ENCODE data around the gene MT1M.
A peak's percentile ranks its signal among the peaks of the same experiment; 100 is the strongest.
"Not testable (repeated sequence)": the region's sequence is repeated elsewhere in the genome, so short reads cannot be mapped to it uniquely, and the experiment has no call there.

MT1M gene

GRCh38 chr16:56669840-56670619 lies 37.6 kb downstream of the MT1M start:
- DNase-seq (ENCODE audit: low read depth), result no peak
- H3K4me3 ChIP-seq (replicated peaks; ENCODE audit: low read depth, low read length), result no peak overlapping the region
- no peak for TF ChIP-seq CTCF (IDR thresholded peaks at IDR 0.05; ENCODE audit: low read length, missing control alignments)

GRCh38 chr16:56670620-56670934 lies 38.1 kb downstream of the MT1M start:
- no peak overlapping the region for H3K4me3 ChIP-seq (replicated peaks; ENCODE audit: low read depth, low read length)
- DNase-seq (ENCODE audit: low read depth), result no peak
- no peak for TF ChIP-seq CTCF (IDR thresholded peaks at IDR 0.05; ENCODE audit: low read length, missing control alignments)

GRCh38 chr16:56671691-56672090 lies 39.2 kb downstream of the MT1M start:
- not testable (repeated sequence) for DNase-seq (ENCODE audit: low read depth); H3K4me3 ChIP-seq (replicated peaks; ENCODE audit: low read depth, low read length)

- DNase-seq (ENCODE audit: low read depth); H3K4me3 ChIP-seq (replicated peaks; ENCODE audit: low read depth, low read length): not testable (repeated sequence)
Measured at GRCh38 chr16:56672171-56672570, 39.7 kb downstream of the MT1M start.

GRCh38 chr16:56672761-56673536 lies 40.5 kb downstream of the MT1M start:
- no peak for DNase-seq (ENCODE audit: low read depth)
- no peak overlapping the region for H3K4me3 ChIP-seq (replicated peaks; ENCODE audit: low read depth, low read length)
- TF ChIP-seq CTCF (IDR thresholded peaks at IDR 0.05; ENCODE audit: low read length, missing control alignments), result no peak

GRCh38 chr16:56673921-56674320 lies 41.5 kb downstream of the MT1M start:
- peak; percentile 42 for DNase-seq (ENCODE audit: low read depth)
- peak; percentile 65 for TF ChIP-seq CTCF (IDR thresholded peaks at IDR 0.05; ENCODE audit: low read length, missing control alignments)
- no peak overlapping the region for H3K4me3 ChIP-seq (replicated peaks; ENCODE audit: low read depth, low read length)

GRCh38 chr16:56674570-56674969 lies 42.1 kb downstream of the MT1M start:
- DNase-seq (ENCODE audit: low read depth), result not testable (repeated sequence)

GRCh38 chr16:56675685-56676210 lies 43.3 kb downstream of the MT1M start:
- no peak for TF ChIP-seq CTCF (IDR thresholded peaks at IDR 0.05; ENCODE audit: low read length, missing control alignments)
- peak overlapping the region; percentile 3 for H3K4me3 ChIP-seq (replicated peaks; ENCODE audit: low read depth, low read length)
- DNase-seq (ENCODE audit: low read depth), result no peak

More at GRCh38 chr16:56674570-56674969, 42.1 kb downstream of the MT1M start:
- not testable (repeated sequence) for H3K4me3 ChIP-seq (replicated peaks; ENCODE audit: low read depth, low read length)
